ENCODE data around the gene MVB12B.

Gene MVB12B

DNA sequence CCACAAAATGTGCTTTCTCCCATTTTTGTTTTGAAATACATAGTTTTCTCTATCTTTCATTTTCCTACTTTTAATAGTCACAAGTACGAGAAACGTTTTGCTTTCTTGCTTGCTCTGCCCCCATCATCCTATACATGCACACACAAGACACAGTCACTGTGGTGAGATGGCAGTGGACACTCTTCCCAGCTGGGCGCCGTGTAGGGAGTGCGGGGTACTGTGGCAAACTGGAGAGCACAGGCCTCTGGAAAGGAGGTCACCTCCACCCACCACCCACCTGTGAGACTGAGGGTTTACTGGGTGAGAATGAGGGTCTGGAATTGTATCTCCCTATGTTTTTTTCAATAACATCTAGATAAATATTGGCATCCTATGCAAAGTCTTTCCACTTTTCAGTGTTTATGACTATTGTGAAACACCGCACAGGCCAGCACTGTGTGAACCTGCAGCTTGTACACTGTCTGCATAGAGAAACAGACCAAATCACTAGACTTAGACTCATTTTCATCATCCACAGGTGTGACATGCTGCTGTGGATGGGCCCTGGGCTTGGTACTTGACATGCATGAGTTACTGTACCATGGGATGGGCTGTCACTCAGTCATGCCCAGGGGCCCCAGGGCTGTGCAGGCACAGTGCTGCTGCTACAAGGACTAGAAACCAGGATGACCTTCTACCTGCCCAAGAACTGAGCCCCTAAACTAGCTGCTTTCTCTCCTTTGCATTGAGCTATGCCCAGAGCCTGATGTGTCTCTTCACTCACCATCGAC lies 169.0 kb downstream of the MVB12B start:
- DNase-seq, result no peak

DNA sequence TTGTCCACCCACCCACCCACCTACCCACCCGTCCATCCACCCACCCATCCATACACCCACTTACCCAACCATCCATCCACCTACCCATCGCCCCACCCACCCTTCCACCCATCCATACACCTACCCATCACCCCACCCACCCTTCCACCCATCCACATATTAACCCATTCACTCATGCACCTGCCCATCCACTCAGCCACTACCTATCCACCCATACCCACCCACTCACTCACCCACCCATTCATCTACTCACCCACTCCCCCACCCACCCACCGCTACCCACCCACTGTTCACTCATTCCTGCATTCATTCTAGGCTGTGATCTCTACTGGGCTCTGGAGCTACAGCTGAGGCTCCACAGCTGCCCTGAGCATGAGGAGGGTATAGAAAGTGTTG lies 169.6 kb downstream of the MVB12B start:
- no peak for DNase-seq

DNA sequence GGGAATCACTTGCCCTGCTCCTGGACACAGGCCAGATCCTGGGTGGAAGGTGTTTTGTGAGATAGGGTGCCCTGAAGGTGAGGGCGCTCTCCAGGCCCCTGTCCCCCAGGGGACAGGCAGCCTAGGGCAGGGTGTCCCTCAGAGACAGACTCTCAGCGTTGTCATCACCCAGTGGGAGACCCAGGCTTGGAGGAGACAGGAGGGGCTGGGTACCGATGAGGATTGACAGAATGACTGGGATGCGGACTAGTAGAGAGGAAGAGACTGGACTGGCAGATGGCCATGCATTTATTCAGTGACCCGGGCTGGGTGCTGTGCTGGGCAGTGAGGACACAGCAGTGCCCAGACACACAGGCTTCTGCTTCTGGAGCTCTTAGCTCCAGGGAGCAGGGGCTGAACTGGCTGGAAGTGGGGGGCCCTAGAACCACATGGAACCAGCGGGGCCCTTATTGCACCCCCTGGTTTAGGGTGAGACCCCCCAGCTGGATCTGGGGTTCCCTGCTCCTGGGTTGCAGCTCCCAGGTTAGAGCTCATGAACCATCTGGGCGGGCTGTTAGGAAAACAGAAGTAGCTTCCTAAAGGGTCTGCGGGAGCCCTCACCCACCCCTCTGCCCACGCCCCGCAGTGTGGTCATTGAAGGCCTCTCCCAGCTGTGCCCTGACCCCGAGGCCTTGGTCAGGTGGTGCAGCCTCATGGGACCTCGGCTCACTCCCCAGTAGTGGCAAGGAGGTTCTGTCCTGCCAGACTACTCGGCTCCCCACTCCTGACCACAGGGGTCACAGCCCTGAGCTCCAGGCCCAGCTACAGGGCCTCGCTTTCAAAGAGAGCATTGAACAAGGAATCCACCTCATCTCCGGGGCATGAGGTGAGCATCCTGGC lies 170.4 kb downstream of the MVB12B start:
- DNase-seq, result peak in 1 of 2 donors; percentile 41

DNA sequence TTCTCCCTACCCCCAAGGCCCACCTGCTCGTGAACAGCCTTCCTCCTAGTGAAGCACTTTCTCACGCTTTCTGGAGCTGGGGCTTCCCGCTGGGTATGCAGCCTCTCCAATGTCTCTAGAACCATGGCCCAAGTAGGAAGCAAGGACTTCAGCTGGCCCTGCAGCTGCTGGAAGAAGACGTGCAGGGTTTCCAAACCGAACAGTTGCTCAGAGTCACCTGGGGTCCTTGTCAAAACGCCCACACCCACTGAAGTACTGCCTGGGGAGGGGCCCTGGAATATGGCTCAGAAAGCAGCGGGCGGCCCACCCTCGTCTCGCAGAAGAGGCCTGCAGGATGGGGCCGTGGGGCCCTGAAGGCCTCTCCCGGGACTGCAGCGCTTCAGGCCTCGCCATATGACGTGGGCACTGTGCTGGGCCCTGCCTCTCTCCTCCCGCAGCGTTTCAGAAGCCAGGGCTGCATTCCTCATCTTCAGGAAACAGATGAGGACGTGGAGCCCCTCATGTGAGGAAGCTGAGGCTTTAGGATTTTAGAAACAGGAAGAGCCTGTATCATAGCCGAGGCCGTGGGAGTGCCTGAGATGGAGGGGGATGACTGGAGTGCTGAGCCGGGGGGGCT lies 171.1 kb downstream of the MVB12B start:
- peak in 1 of 2 donors; percentile 46 for DNase-seq

DNA sequence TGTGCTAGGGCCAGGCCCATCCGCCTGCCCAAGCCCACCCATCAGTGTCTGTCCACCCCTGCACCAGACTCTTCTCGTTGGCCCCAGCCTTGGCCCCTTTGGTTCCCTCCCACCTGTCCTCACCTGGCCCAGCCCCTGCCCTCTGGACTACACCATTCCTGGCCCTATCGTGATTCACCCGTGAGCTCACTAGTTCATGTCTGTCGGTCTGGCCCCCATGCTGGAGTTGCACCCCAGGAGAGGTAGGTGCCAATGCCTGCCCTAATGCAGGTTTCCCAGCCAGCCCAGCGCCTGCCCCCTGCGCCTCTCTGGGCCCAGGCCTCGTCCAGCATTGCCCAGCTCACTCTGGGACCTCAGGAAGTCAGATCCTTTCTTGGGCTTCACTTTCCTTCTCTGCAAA lies 171.7 kb downstream of the MVB12B start:
- DNase-seq, result no peak

DNA sequence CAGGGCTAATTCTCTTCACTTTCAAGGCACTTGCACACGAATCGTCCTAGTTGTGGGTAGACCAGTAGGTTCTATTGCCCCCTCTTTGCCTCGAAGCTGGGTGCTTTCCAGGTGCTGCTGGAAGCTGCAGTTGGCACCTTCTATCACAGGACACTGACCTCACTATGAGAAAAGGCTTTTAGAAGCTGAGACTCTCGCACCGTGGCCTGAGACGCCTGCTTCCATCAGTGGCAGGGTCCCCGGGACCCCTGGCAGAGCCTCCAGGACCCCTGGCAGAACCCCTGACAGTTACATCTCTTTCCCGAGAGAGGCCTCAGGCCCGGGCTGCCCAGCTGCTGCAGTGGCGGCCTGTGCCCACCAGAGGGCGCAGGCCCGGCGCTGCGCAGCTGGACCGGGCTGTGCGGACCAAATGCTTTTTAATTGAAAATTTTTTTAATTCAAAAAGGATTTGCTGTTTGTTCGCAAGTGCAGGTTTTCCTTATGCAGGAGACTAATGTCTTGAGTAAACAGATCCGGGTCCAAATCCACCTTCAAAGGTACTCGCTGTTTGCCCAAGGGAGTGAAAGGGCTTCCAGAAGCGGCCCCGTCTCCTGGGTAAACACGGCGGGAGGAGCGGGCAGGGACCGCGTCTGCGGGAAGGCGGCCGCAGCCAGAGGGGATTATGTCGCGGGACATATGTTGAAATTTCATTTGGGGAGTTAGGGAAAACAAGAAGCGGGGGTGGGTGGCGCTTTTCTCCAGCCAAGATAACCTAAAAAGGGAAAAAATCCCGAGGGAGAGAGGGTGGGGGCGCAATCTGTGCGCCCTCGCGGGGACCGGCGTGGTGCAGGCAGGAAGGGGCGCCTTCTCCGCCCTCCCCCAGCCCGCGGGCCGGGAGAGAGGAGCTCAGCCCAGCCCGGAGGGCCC lies 172.6 kb downstream of the MVB12B start:
- peak; percentile 54 to 55 for DNase-seq

DNA sequence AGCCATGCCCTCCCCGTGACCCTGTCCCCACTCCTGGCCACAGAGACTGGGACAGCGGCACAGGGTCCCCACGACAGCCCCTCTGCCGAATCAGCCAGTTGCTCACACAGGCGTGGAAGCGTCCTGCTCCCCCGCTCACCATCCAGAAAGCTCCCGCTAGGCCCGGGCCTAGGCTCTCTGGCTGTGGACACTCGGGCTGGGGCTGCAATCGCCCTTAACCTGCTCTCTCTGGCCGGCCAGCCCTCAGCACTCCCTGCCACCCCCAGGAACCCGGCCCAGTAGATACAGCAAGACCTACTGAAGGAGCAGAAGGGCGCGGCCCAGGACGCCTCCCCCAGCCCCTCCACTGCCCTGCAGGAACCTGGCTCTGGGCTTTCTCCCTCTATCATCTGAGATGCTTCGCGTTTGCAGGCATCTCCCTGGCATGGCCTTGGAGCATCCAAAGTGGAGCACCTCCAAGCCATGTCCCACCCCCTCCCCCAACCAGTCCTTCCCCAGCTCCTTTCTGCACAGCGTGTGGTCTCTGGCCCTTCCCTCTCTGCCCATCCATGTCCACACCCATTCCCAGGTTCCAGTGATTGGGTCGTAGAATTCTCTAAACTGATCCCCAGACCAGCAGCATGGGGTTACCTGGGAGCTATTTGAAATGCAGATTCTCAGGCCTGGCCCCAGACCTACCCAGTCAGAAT lies 173.4 kb downstream of the MVB12B start:
- no peak for DNase-seq

DNA sequence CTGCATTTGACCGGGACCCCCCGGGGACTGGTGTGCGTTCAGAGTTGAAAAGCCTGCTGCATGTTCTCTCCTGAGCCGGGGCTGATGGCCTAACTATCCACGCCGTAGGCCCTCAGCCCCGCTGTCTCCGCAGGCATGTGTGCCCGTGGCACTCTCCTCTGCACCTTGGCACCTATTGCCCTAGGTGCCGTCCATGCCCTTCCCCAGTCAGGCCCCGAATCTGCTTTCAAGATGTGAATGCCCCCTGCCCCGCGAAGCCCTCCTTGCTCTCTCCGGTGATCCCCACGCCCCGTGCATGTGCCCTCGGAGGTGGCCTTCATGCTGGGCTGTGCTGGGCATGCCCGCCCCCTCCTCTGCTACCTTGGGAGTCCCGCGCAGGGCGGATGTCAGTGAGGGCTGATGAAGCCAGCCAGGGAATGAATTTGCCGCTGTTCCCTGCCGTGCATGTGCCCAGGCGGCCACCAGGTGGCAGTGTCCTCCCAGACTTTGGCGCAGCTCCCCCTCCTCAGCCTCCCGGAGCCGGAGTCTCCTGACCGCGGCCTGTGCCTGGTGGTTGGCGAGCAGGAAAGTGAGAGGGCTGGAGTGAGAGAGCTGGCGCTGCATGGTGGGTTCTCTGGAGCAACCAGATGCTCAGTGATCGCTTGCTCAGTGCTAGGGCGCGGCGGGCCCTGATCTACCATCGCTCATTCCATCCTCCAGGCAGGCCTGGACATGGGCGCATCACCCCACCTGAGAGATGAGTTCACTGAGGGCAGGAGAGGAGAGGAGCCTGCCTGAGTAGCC lies 174.2 kb downstream of the MVB12B start:
- peak; percentile 48 to 63 for DNase-seq

DNA sequence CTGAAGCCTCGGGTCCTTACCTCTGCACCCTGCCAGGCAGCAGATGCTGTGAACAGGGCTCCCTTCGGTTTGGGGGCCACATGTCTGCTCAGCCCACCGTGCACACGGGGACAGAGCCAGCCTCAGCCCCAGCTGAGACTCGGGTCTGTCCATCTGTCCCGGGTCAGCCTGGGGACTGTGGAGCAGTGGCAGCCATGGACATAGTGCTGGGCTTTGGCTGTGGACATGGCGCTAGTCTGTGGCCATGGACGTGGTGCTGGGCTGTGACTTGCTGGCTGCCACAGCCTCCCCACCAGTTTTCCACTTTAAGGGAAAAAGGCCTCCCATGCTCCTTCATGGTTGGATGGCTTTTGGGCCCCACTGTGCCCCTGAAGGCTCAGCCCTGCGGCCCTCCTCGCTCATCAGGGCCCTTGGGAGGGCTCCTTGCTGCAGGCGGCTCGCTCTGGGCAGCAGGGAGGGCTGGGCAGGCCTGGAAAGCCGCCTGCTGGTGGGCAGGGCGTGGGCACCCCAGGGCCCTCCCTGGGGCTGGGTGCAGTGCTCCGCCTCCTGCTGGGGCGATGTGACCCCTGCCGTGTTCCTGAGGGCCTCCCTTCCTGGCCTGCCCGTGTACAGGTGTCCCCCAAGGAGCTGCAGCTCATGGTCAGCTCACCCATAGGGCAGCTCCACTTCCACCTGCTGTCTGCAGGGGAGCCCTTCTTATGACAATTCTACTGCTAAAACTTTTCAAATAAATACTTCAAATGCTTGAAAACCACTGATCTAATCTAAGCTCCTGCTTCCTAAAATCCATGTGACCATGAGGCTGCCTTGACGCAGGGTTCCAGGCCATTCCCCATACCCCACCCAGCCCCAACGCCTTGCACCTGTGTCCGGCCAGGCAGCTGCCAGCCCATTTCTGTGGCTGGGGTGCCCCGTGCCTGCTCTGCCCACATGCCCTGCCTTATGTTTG lies 175.0 kb downstream of the MVB12B start:
- DNase-seq, result no peak

DNA sequence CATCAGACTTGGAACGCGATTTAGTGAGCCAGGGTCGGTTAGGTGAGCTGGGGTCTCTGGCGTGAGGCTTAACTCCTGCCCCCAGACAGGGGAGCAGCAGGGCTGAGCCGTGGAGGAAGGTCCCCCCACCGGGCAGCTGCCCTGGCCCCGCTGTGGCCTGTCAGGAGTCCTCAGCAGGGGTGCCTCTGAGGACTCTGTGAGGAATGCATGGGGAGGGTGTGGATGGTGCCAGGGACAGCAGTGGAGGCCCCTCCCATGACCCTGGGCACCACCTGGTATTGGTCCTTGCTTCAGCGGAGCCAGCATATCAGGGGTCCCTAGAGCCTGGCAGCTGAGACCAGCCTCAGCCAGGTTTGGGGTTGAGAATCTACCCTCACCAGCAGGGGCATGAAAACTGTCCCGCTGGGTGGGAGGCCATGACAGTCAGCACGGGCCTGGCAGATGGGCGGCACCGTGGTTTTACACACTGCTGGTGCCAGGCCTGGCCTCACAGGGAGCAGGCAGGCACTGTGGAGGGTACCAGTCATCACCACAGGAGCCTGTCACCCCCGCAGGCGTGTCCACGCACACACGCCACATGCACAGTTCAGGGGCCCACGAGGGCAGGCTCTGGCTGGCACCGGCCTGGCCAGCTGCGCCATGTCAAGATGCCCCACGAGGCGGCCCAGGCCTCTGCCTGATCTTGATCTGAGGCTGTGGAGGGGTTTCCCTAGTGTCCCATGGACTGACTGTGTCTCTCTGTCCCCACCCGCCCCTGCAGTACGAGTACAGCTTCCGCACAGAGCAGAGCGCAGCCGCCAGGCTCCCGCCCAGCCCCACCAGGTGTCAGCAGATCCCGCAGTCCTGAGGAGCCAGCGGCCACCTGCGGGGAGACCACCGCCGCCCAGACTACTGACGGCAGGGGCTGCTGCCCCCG lies 176.0 kb downstream of the MVB12B start:
- no peak for DNase-seq

DNA sequence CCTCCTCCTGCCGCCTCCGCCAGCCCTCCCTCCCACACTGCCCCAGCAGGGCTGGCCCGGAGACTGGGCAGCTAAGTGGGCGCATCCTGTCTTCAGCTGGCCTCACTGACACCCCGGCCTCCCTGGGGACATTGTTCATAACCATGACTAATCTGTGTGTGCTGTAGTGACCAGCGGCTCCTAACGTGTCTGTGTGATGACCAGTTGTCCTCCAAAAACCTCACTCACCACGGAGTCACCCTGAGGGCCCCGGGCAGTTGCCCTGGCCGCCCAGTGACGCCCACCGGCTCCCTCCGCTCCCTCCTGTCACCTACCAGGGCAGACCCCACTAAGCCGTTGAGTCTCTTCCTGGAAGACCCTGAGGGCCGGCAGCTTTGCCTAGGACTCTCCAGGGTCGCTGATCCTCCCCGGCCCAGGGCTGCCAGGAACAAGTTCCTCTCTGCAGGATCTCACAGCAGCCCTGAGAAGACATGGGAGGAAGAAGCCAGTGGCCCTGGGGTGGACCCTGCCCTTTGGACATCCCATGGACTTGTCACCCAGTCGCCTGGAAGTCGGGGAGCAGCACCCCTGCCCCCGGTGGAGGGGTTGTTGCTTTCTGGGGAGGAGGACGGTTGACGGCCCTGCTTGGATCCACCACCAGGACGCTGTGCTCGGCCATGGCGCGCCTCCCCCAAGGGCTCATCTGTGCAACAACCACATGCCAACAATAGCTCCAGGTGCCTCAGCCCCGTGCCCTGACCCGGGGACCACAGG lies 176.9 kb downstream of the MVB12B start:
- no peak for DNase-seq

DNA sequence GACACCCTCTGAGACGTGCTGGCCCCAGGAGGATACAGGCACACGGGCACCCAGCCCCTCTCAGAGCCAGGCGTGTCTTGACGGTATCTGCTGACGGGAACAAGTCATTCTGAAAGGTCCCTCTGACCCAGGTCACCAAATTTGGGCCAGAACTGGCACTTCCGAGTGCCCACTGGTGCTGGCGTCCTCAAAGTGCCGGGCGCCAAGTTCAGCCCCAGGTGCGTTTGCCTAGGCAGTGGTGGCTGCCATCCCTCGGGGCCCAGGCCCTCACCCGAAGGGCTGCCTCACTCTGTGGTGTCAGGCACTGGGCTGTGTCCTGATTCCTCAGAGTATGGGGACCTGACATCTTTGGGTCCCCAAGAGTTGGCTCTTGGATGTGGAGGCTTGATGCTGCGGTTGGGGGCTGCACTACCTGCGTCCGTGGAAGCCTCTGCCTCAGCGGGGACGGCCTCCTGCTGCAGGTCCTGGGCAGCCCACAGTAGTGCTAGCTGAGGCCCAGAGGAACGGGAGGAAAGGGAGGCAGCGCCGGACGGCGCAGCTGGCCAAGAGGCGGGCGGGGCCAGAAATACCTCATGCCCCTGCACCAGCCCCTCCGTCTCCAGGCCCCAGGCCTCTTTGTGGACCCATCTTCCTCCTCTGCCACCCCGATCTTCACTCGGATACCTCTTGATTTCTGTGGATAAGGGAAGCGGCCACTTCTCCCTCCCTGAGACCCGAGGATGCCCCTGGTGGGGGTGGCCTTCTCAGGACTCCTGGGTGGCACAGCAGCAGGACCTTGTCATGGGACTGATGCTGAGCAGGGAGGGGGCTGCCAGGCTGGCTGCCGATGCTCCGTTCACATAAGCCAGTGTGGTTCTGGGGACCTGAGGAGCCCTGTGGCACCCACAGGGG lies 177.7 kb downstream of the MVB12B start:
- DNase-seq, result no peak

DNA sequence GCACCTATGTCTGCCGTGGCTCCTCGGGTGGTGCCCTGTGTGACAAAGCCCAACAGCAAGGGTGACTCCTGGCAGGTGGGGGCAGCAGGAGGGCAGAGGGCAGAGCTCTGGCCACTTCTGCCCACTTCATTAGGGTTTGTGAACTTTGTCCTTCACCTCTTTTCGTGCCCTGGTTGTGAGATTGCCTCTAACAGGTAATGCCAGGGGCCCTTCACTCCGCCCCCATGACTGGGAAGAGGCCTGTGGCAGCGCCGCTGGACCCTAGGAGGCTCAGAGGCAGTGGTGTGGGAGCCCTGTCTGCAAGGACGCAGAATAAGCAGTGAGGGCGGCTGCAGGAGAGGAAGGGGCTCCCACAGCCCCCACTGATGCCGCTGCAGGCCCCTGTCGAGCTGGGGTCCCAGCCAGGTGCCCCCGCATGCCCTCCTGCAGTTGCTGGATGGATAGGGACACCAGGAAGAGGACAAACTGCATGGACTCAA lies 178.4 kb downstream of the MVB12B start:
- DNase-seq, result no peak

DNA sequence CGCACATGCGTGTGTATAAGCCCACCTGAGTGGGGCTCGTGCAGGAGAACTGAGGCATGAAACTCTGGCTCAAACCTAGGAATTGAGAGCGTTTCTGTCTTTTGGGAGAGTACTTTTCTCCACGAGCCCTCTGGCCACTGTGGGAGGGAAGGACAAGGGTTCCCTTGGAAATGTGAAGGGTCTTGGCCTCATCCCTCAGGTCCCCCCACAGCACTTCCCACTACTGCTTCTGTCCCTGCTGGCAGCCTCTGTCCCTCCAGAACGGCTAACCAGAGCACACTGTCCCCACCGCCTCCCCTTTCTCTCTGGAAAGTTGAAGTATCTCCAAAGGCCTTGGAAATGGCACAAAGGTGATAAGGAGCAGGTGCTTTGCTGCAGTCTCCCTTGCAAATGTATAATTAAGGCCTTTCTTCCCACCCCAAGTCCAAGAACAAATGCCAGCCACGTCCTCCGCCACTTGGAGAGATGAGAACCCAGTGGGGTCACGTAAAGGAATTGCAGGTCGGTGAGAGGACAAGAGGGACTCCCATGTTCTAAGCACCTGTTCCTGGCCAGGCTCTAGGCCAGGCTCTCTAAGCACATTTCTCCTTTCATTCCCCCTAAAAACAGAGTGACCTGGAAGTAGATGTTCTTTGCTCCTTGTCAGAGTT lies 179.2 kb downstream of the MVB12B start:
- DNase-seq, result no peak

DNA sequence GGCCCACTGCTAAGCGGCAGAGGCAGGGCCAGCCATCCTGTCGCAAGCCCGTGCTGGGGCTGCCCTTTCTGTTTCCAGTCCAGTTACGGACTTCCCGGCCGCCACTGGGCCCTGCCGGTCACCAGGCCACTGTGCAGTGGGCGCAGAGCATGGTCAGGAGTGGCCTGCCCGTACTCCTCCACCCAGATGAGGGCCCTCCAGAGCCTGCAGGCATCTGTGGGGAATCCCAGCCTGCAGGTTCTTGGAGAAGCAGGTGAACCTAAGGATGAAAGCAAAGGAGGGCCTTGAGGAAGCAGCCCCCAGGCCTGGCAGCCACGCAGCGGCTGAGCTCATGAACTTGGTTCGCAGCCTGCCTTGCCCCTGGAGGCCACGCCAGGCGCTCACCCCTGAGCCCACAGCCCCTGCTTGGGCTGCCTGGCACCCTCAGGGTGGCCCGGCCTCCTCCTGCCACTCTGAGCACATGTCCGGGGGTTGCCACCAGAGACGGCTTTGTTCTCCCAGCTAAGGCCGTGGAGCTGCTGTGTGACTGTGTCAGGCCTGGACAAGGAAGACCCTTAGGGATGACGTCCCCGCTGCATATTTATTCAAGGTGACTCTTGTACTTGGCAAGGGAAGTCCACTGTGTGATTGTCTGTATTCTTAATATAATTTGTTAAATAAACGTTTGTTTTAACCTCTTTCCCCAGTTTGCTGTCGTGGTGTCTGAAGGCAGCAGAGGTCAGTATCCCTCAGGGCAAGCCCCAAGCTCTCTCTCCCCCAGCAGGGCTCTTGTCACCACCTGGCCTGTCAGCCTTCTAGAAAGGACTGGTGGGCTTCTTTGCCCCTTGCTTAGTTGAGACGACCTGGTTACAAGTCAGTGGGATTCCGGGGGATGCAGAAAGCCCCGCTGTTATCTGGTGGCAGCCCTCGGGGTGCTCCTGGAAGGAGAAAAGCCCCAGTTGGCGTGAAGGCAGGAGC lies 180.0 kb downstream of the MVB12B start:
- DNase-seq, result no peak

Data from inflammatory macrophage (primary cell).